ENCODE results near the gene CATSPERZ. TPM values are rescaled to one million over a fixed set of nuclear protein-coding genes. Genes with fewer than 3 reads are reported as not detected.

CATSPERZ gene
- total and polyA plus RNA-seq, 2 of the 13 experiments (the other 11 are each of a cell fraction or from before 2014, with no cell fraction given): 0.22 to 0.48 TPM

- TF ChIP-seq PAXIP1 (CRISPR knock-in tag; conservative IDR thresholded peaks at IDR 0.05) (peak; percentile 71; the same call in 1 of the 2 replicates), MNT (IDR thresholded peaks at IDR 0.05) (no peak), CCAR2 (optimal IDR thresholded peaks at IDR 0.05; ENCODE audit: low read depth, low read length) (no peak), TCF12 (IDR thresholded peaks at IDR 0.05) (no peak), TCF12 (CRISPR knock-in tag; IDR thresholded peaks at IDR 0.05) (peak; percentile 65; the same call in 1 of the 2 replicates), MED1 (CRISPR knock-in tag; IDR thresholded peaks at IDR 0.05) (peak; percentile 62), DMTF1 (CRISPR knock-in tag; IDR thresholded peaks at IDR 0.05) (no peak), SOX5 (CRISPR knock-in tag; IDR thresholded peaks at IDR 0.05; ENCODE audit: borderline replicate concordance) (peak; percentile 31; the same call in 1 of the 2 replicates), ARNT2 (CRISPR knock-in tag; IDR thresholded peaks at IDR 0.05; ENCODE audit: low read depth) (no peak), CREB1 (IDR thresholded peaks at IDR 0.05) (no peak), CREB1 (CRISPR knock-in tag; IDR thresholded peaks at IDR 0.05) (no peak), MED8 (CRISPR knock-in tag; IDR thresholded peaks at IDR 0.05; ENCODE audit: insufficient replicate concordance) (peak; percentile 50), GATAD2A (CRISPR knock-in tag; IDR thresholded peaks at IDR 0.05) (peak; percentile 23; the same call in 1 of the 2 replicates), ZNF337 (CRISPR knock-in tag; IDR thresholded peaks at IDR 0.05; ENCODE audit: borderline replicate concordance, low read depth) (no peak), GABPB1 (CRISPR knock-in tag; IDR thresholded peaks at IDR 0.05) (peak; percentile 20), IKZF1 (IDR thresholded peaks at IDR 0.05) (no peak), TARDBP (CRISPR knock-in tag; IDR thresholded peaks at IDR 0.05) (no peak), ZNF557 (CRISPR knock-in tag; IDR thresholded peaks at IDR 0.05) (no peak), AHR (CRISPR knock-in tag; IDR thresholded peaks at IDR 0.05) (no peak), HNF4A (CRISPR knock-in tag; IDR thresholded peaks at IDR 0.05) (peak; percentile 84), ZFY (CRISPR knock-in tag; IDR thresholded peaks at IDR 0.05) (peak; percentile 49; the same call in 1 of the 2 replicates), POLR2AphosphoS5 (IDR thresholded peaks at IDR 0.05; ENCODE audit: low read depth, low read length) (no peak), ELF1 (CRISPR knock-in tag; IDR thresholded peaks at IDR 0.05) (peak; percentile 13; the same call in 1 of the 2 replicates), RAD21 (CRISPR knock-in tag; IDR thresholded peaks at IDR 0.05) (no peak)
These were observed 6.9 kb downstream of the CATSPERZ start (continued) for GRCh38 chr11:64306876-64307622.

All from HepG2 (cell line).